Right forelimb (tissue), 1 donor: ENCODE data around the gene GALNT17.
"Not testable (repeated sequence)": the region's sequence is repeated elsewhere in the genome, so short reads cannot be mapped to it uniquely, and the experiment has no call there.

Source experiments
- DNase-seq: peaks from one replicate; pipeline ENCODE4 v3.0.0-alpha.2; 2018

GALNT17 gene

DNA sequence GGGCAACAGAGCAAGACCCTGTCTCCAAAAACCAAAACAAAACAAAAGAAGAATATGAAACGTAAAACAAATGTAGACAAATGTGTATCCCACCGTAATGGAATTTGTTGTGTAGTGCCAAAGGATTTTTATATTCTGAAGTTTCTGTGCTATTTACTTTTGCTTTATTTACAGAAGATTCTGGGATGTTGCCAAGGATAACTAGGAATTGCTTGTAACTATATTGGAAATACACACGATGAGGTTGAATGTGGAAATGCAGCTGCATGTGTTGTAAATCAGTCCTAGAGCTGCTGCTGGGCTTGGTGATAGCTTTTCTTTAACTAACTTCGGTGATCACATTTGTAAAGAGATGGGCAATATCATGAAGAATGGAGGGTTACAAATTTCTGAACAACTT is 39.5 kb downstream of the GALNT17 start:
- DNase-seq: no peak

DNA sequence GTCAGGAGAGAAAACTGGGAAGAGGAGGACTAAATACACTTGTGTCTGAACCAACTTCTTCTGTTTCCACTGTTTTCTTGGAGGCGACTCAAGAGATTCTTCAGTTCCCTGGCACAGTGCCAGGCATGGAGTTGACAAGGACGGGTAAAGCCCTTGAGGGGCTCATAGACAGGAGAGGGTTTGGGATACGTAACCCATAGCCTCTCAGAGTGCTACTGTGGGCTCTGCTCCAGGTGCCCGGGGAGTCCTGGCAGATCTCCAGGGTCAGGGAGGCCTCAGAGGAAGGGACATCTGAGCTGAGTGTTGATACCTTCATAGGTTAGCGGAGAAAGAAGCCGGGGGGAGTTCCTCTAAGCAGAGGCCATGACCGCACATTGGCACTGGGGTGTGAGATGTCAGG is 42.0 kb downstream of the GALNT17 start:
- no peak for DNase-seq

DNA sequence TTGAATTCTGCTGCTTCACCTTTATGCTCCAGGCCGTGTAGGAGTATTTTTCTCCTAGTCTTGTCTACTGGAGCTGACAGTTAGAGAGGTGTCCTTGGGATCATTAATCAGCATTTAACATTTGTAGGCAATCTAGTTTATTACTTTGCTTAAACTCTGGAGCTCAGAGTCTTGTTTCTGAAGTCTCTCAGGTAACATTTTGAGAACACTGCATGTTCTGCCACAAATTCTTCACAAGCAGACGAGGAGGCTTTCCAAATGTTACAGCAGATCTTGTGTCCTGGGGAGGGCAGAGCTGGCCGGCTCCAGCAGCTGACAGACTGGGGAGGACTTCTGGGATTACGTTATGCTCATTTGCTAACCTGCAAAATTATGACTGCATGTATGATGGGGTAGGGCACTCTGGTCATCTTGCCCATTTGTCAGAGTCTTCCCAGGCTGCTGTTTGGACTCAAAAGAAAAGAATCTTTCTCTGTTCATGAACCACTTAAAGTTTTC is 50.5 kb downstream of the GALNT17 start:
- no peak for DNase-seq

DNA sequence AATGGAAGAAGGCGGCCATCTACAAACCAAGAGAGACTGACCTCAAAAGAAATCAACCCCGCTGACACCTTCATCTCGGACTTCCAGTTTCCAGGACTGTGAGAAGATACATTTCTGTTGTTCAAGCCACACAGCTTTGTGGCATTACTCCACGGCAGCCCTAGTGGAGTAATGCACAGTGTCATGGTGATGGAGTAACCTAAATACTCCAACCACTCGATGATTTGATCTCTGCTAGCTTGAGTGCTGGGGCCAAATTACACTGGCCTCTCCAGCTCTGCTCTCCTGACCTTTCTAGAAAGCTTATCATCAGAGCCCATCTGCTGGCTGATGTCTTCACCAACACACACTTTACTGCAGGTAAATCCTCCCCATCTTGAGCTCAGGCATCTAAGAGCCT is 52.2 kb downstream of the GALNT17 start:
- DNase-seq: no peak

DNA sequence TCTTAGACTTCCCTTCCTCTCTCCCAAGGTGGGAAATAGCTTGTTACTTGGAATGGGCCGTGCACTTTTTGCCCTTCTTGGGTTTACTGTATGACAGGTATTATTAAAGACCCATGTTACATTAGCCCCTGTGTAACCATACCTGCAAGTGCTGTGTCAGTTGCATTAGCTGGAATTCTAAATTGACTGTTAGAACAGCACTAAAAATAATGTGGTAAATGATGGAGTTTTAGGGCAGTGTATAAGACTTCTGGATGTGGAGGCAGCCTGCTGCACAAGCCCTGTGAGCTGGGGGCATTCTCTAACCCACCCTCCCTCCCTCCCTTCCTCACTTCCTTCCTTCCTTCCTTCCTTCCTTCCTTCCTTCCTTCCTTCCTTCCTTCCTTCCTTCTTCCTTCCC is 52.7 kb downstream of the GALNT17 start:
- no peak for DNase-seq

DNA sequence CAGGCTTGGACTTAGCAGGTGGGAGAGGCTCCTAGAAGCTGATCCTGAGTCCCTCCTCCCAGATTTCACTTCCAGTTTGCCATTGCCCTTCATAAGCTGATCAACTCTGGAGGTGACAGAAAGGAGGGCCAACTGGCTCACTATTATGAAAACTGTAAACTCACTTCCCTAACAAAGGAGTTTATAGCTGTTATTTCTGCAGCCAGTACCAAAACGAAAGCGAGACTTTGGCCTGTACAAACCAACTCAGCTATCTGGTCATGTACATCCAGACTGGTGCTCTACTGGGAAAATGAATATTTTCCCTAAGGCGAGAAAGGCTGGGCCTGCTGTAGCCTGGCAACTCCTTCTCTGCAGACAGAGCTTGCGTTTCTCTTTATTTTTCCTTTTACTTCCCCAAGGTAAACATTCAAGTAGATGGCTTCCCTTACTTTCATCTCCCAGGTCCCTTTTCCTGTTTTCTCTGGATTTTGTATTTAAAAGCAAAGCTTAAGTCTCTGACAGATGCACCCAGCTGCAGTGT is 54.7 kb downstream of the GALNT17 start:
- no peak for DNase-seq

DNA sequence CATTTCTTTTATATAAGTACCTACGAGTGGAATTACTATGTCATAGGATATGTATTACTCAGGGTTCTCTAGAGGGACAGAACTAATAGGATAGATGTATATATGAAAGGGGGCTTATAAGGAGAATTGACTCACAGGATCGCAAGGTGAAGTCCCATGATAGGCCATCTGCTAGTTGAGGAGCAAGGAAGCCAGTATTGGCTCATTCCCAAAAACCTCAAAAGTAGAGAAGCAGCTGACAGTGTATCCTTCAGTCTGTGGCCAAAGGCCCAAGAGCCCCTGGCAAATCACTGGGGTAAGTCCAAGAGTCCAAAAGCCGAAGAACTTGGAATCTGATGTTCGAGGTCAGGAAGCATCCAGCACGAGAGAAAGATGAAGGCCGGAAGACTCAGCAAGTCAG is 59.8 kb downstream of the GALNT17 start:
- DNase-seq: no peak

DNA sequence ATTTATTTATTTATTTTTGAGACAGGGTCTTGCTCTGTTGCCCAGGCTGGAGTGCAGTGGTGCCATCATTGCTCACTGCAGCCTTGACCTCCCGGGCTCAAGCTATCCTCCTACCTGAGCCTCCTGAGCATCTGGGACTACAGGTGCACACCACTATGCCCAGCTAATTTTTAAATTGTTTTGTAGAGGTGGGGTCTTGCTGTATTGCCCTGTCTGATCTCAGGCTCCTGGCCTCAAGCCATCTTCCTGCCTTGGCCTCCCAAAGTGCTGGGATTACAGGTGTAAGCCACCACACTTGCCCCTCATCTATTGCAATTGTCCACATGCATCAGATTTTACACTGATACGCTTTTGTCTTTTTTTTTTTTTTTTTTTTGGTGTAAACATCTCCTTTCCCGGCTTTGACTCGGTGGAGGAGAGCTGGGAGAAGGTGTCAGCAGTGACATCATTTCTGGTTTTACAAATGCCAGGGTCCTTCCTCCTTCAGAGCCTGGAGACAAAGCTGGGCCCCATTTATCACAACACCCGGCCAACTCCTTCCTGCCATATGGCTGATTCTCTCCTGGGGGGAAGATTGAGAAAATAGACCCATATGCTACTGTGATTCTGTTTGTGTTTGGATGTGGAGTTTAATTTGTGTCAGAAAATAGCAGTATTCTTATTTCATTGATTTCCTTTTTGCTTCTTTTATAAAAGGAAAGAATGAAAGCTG is 61.3 kb downstream of the GALNT17 start:
- DNase-seq: no peak

DNA sequence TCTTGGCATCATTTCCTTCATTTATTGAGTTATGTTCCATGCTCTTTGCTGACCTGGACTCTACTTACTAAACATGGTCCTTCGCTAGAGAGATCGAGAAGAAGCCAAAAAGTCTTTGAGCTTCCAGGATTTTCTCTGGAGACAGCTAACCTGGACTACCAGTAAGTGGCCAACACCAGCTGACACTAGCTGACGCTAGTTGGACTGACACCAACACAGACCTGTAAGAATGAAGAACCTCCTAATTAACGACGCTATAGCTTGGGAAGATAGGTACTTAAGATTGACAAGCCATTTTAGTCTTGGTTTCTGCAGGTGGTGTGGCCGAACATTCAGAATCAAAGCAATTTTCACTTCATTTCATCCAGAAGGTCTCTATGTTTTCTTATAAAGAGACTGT is 66.4 kb downstream of the GALNT17 start:
- no peak for DNase-seq

DNA sequence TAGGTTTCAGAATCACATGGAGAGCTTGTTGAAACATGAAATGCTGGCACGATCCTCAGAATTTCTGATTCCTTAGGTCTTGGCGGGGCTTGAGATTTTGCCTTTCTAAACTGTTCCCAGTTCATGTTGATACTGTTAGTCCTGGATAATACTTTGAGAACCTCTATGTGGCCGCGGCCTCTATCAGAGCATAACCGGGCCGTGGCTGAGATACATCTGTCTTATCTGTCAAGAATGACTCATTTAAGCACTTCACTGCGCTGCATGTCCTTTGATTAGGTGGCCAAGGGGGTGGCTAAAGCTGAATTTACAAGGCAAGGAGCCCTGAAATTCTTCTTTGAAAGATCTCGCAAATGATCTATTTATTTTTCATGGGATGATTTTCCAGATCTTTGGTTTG is 66.9 kb downstream of the GALNT17 start:
- no peak for DNase-seq

DNA sequence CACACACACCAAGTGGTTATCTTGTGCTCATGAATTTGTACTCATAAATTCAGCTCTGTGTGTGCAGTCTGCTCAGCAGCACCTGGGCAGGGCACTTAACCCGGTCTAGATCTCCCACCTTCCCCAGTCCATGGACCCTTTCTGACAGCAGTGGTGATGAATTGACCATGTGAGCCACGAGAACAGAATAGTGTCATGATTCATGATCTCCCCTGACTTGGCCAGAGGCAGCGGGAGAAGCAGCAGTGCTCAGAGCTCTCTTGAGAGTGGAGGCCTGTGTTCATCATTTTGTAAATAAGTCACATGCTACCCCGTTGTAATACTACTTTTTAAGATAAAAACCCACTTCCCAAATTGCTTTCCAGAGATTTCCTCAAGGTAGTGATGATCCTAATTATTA is 74.2 kb downstream of the GALNT17 start:
- DNase-seq: no peak

DNA sequence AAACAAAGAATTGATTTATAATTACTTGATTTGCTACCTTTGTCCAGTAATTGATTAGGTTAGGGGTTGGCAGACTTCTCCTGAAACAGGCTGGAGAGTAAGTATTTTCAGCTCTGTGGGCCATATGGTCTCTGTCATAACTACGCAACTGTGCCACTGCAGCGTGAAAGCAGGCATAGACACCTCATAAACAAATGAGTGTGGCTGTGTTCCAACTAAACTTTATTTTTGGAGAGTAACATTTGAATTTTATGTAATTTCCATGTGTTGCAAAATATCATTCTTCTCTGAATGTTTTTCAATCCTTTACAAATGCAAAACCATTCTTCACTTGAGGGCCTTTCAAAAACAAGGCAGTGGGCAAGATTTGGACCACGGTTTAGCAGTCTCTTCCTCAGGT is 76.9 kb downstream of the GALNT17 start:
- no peak for DNase-seq

DNA sequence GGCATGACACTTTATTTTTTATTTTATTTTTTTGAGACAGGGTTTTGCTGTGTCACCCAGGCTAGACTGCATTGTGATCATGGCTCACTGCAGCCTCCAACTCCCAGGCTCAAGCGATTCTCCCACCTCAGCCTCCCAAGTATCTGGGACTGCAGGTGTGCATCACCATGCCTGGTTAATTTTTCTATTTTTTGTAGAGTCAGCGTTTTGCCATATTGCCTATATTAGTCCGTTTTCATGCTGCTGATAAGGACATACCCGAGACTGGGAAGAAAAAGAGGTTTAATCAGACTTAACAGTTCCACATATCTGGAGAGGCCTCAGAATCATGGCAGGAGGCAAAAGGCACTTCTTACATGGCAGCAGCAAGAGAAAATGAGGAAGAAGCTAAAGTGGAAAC is 77.5 kb downstream of the GALNT17 start:
- not testable (repeated sequence) for DNase-seq

DNA sequence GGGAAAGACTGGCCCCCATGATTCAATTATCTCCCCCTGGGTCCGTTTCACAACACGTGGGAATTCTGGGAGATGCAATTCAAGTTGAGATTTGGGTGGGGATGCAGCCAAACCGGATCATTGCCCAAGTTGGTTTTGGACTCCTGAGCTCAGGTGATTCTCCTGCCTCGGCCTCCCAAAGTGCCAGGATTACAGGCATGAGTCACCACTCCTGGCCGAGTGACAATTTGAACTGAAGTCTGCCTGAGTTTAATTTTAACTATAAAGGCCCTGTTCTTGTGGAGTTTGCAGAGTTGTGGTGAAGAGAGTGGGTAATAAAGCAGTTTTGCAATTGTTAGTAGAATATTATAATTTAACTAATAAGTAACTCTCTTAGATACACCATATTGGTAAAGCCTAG is 78.3 kb downstream of the GALNT17 start:
- no peak for DNase-seq

DNA sequence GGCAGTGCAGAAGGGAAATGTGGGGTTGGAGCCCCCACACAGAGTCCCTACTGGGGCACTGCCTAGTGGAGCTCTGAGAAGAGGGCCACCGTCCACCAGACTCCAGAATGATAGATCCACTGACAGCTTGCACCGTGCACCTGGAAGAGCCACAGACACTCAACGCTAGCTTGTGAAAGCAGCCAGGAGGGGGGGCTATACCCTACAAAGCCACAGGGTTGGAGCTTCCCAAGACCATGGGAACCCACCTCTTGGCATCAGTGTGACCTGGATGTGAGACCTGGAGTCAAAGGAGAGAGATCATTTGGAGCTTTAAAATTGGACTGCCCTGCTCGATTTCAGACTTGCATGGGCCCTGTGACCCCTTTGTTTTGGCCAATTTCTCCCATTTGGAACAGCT is 80.5 kb downstream of the GALNT17 start:
- not testable (repeated sequence) for DNase-seq

DNA sequence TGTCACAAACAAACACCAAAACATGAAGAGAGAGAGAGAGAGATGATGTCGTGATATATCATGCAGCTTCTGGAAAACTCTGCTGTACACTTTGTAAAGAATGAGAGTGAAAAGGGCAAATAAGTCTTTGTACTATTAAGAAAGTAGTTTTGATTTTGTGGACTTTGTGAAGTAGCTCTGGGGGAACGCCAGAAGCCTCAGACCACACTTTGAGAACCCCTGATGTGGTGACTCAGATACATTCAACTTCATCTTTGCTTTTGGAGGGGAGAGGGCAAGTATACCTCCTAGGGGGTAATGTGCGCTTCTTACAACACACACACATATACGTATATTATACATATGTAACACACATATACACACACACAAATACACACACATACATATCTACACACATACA is 84.3 kb downstream of the GALNT17 start:
- DNase-seq: no peak

DNA sequence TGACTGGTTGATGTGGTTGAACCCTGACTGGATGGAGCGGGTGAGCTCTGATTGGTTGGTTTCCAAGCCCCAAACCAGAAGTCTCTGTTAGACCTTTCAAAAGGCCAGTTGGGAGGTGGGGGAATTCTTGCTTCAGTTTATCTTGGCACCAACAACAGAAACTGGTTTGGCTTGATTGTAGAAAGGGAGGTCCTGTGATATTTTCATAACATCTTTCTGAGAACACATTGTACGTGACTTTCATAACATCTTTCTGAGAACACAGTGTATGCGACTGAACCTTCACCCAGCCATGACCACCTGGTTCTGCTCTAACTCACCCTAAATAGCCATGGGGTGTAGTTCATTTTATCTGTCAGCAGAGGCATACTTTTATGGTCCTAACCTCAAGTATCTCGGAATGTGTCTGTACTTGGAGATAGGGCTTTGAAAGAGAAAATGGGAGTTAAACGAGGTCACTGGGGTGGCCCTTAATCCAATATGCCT is 88.3 kb downstream of the GALNT17 start:
- DNase-seq: no peak

DNA sequence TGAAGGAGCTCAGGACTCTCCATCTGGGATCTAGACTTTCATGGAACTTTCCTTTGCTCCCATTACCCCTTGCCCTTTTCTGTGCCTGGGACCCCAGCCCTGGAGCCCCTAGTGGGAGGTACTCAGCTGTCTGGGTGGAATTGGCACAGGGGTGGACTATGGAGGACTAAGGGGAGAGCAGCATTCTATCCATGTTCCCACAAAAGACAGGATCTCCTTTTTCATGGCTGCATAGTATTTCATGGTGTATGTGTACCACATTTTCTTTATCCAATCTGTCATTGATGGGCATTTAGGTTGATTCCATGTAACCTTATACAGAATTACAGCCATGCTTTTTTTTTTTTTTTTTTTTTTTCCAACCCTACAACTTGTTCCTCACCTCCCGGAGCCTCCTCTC is 89.1 kb downstream of the GALNT17 start:
- DNase-seq: no peak

DNA sequence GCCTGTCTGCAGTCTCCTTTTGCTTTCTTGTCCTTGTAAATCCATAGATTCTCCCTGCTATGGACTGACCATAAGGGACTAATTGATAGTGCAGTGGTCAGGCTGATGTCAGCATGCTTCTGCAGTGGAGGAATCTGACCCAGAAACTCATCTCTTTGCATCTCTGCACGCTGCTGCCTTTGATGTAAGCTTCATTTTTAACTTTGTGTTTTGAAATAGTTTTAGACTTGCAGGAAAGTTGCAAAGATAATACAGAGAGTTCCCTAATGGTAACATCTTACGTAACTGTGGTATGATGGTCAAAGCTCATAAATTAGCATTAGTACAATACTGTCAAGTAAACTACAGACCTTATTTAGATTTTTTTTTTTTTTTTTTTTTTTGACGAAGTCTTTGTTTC is 89.6 kb downstream of the GALNT17 start:
- DNase-seq: no peak

DNA sequence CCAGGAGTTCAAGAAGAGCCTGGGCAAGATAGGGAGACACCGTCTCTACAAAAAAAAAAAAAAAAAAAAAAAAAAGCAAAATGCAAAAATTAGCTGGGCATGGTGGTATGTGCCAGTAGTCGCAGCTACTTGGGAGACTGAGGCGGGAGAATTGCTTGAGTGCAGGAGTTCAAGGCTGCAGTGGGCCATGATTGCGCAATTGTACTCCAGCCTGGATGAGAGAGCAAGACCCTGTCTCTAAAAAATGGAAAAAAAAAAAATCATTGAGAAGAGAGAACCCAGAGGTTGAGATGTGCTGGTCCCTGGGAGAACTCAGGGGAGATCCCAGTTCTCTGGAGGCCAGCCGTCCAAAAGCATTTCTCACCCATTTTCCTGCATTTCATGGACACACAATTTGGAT is 95.2 kb downstream of the GALNT17 start:
- no peak for DNase-seq

DNA sequence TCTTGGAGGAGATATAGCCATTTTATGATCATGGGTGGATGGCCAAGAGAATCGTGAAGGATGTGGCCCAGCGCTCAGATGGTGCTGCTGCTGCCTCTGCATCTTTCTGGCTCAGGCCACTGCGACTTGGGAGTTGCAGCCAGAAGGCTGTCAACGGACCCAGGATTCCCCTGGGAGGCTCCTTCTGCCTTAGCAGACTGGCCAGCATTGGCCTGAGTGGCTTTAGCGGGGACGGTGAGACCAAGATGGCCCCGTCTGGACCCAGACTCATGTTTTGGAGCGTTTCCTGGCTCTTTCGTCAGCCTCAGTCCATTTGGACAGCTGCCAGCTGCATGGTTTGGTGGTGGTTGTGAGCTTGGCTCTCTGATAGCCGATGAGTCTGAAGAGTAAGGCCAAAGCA is 97.2 kb downstream of the GALNT17 start:
- DNase-seq: no peak

DNA sequence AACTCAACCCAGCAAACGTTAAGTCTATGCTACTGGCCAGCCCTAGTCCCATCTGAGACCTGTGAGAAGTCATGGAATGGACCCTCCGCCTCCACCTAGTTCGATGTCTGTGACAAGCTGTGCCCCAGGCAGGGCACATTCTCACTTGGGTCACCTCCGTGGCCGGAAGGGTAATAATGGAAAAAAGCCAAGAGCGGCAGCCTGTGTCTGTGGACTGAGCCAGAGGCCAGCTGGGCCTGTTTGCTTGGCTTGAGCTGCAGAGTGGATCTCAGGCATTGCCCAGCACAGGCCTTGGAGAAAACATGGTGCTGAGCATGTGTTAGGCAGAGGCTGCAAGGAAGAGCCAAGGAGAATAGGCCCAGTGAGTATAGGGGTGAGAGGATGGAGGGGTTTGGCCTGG is 97.8 kb downstream of the GALNT17 start:
- no peak for DNase-seq

DNA sequence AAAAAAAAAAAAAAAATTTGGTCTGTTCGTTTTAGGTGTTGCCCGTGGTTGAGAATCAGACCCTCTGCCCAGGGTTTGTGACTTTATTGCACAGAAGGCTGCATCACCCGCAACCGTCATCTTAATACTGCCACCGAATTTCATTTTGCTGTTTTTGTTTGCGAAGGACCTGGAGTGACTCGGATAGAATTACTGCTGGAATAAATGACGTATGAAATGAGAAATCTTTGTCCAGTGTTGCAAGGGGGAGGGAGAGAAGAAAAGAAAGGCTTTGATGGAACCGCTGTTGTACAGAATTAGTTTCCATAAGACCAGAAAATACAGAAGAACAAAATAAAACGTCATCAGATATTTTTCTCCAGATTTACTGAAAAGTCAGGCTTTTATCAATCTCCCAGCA is 103.3 kb downstream of the GALNT17 start:
- DNase-seq: no peak

DNA sequence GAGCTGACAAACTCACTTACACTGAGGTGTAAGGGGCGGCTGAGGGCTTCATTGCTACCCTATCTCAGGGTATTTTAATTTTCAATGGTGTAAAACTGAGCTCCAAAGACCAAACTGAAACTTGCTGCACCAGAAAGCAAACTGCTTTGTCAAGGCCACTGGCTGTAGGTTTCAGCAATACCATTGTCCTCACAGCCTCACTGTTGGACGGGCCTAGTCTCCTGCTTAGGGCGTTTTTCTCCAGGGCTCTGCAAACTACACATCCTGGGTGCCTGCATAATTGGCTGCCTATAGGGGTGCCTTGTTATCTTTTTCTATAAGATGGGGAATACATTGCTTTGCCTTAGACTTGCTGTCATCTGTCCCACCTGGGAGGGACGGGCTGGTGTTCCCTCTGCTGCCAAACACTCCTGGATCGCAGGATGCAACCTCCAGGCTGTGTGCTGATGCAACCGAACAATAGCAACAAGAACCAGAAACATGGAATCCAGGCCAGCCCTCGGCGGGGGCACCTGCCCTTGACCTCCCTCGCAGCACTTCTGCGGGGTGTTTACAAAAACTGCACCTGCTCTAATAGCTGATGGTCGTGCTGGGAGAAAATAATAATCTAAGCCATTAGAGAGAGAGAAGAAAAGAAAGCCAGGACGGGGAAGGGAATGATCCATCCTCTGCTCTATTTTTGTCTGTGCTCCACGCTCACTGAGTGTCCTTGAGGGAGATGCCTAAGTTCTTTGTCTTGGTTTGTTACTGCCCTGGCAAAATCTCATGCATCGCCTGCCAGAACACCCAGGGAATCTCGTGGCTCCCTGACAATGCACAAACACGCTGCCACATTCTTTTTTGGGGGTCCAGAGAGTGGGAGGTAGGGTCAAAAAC is 104.5 kb downstream of the GALNT17 start:
- no peak for DNase-seq
